ENCODE data around the gene TPBGL.

DNA sequence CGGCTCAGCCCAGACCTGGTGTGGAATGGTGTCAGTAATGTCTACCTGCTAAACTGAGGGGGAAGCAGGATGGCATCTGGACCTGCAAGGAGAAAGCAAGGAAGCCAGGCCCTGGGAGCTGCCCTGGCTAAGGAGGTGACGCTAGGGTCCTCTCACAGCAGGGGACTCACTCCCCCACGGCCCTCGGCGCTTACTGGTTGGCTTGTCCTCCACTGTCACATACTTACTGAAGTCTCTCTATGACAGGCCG lies 48.9 kb downstream of the TPBGL start:
- TF ChIP-seq CTCF (IDR thresholded peaks at IDR 0.05) (no peak), POLR2A (IDR thresholded peaks at IDR 0.05) (no peak), POLR2AphosphoS5 (IDR thresholded peaks at IDR 0.05) (no peak), EP300 (IDR thresholded peaks at IDR 0.05; ENCODE audit: low read depth) (no peak)
